ENCODE data around the gene MED25.

- TF ChIP-seq CTCF (IDR thresholded peaks at IDR 0.05; ENCODE audit: insufficient read depth, low read depth, low read length): no peak
- TF ChIP-seq EZH2 (IDR thresholded peaks at IDR 0.05; ENCODE audit: insufficient read depth, low read length): no peak
These were observed 27.2 kb upstream of the MED25 start for GRCh38 chr19:49790866-49791265.
